Endothelial cell of umbilical vein (primary cell): ENCODE measurements around the gene FOXJ2. TPM values are rescaled to one million over a fixed set of nuclear protein-coding genes. Genes with fewer than 3 reads are reported as not detected.

Experiments used
- BruUV-seq: library from RNA; stranded (reverse); fragments of 400-500 nt; replicated peaks from 2 replicates; lab custom pipeline; 2021; lab: Mats Ljungman, UMichigan
- CTCF ChIA-PET: fragments of 300-600, 350-600 bp; sonication (Branson Sonifier 250); formaldehyde crosslinking; loops from one replicate; lab custom pipeline; 2021; ENCODE audit warnings: antibody characterized with exemption, inconsistent platforms; lab: Charles Lee
- POLR2A ChIA-PET: fragments of 300-600, 350-600 bp; sonication (Branson Sonifier 250); formaldehyde crosslinking; loops from one replicate; lab custom pipeline; 2021; ENCODE audit warnings: antibody characterized with exemption, inconsistent platforms; lab: Charles Lee
- DNase-seq: peaks from one replicate; pipeline ENCODE4 v3.0.0-alpha.2; 2011; ENCODE audit warnings: low read depth, low spot score
- FAIRE-seq: peaks from 2 replicates; lab custom pipeline; 2011; peaks lifted over from hg19 to GRCh38; lab: Jason Lieb, UNC
- H2AFZ ChIP-seq: 2 replicates; pipeline ENCODE4 v1.6.0; 2012; ENCODE audit warnings: low read depth, low read length, control low read depth, inconsistent platforms
- H3K27ac ChIP-seq: 2 replicates; pipeline ENCODE4 v1.5.1; 2011; ENCODE audit warnings: low read depth, mild to moderate bottlenecking, control low read depth, low read length, moderate library complexity; ENCODE audit not compliant: insufficient read depth
- H3K27me3 ChIP-seq, 2 experiments: 2 replicates each; pipeline versions ENCODE4 v1.6.0 to v1.6.1; 2011; ENCODE audit warnings: low read length in 2 of 2, mixed read lengths in 1 of 2; ENCODE audit not compliant: control insufficient read depth in 2 of 2, insufficient read depth in 2 of 2
- H3K36me3 ChIP-seq, 2 experiments: 2 replicates in 1 of 2; 3 replicates in 1 of 2; pipeline ENCODE4 v1.5.1; 2011; ENCODE audit warnings: low read length in 2 of 2, mild to moderate bottlenecking in 1 of 2, moderate library complexity in 1 of 2; ENCODE audit not compliant: control insufficient read depth in 2 of 2, insufficient read depth in 2 of 2; ENCODE audit errors: extremely low read depth in 1 of 2
- H3K4me1 ChIP-seq: 3 replicates; pipeline ENCODE4 v1.5.1; 2011; ENCODE audit warnings: mild to moderate bottlenecking, low read length; ENCODE audit not compliant: control insufficient read depth, insufficient read depth; ENCODE audit errors: extremely low read depth
- H3K4me2 ChIP-seq: 2 replicates; pipeline ENCODE4 v1.6.1; 2011; ENCODE audit warnings: low read length, control low read depth, mixed read lengths; ENCODE audit not compliant: insufficient read depth
- H3K4me3 ChIP-seq, 3 experiments: fragments of 200-600 bp in 1 of 3; sonication (generic), shearing (Covaris generic) in 1 of 3; replicated peaks in 1 of 3; 2 replicates each; pipeline ENCODE4 v1.5.1; 2011 to 2016; ENCODE audit warnings: control low read depth in 3 of 3, low read length in 3 of 3, mild to moderate bottlenecking in 2 of 3, inconsistent platforms in 1 of 3, low read depth in 1 of 3, moderate library complexity in 1 of 3; ENCODE audit not compliant: insufficient read depth in 1 of 3
- H3K79me2 ChIP-seq: 2 replicates; pipeline ENCODE4 v1.6.0; 2012; ENCODE audit warnings: low read length, inconsistent platforms; ENCODE audit not compliant: control insufficient read depth, insufficient read depth
- H3K9ac ChIP-seq: replicated peaks from 2 replicates; pipeline ENCODE3; 2011; ENCODE audit warnings: low read length, control low read depth; ENCODE audit not compliant: insufficient read depth; ENCODE audit errors: extremely low read depth
- H3K9me1 ChIP-seq: replicated peaks from 3 replicates; pipeline ENCODE4 v1.6.0; 2011; ENCODE audit warnings: mild to moderate bottlenecking, low read length; ENCODE audit not compliant: control insufficient read depth, insufficient read depth; ENCODE audit errors: extremely low read depth
- H3K9me3 ChIP-seq: replicated peaks from 2 replicates; pipeline ENCODE4 v1.5.1; 2012; ENCODE audit warnings: low read length, inconsistent platforms; ENCODE audit not compliant: control insufficient read depth, insufficient read depth
- H4K20me1 ChIP-seq: replicated peaks from 2 replicates; pipeline ENCODE3; 2011; ENCODE audit warnings: mild to moderate bottlenecking, low read length; ENCODE audit not compliant: control insufficient read depth, insufficient read depth; ENCODE audit errors: extremely low read depth
- CTCF ChIP-seq, 2 donors: IDR thresholded peaks; 1 replicate in 1 of 2; 2 replicates in 1 of 2; pipeline ENCODE4 v1.5.1; 2011; ENCODE audit warnings: low read length in 2 of 2, mild to moderate bottlenecking in 2 of 2, moderate library complexity in 2 of 2, control low read depth in 1 of 2, inconsistent platforms in 1 of 2, low read depth in 1 of 2; ENCODE audit not compliant: insufficient read depth in 1 of 2; ENCODE audit errors: extremely low read depth in 1 of 2
- EZH2 ChIP-seq: IDR thresholded peaks from 2 replicates; pipeline ENCODE4 v1.6.1; 2012; ENCODE audit warnings: borderline replicate concordance, low read depth, mild to moderate bottlenecking, moderate library complexity, low read length, inconsistent platforms; ENCODE audit not compliant: severe bottlenecking
- FOS ChIP-seq: IDR thresholded peaks from 2 replicates; pipeline ENCODE4 v1.6.1; 2011; ENCODE audit warnings: mild to moderate bottlenecking, low read length, moderate library complexity, borderline replicate concordance; ENCODE audit not compliant: insufficient read depth
- GATA2 ChIP-seq: IDR thresholded peaks from 2 replicates; pipeline ENCODE4 v1.7.0; 2011; ENCODE audit warnings: low read depth, mild to moderate bottlenecking, moderate library complexity, mixed read lengths, low read length; ENCODE audit not compliant: insufficient read length, insufficient read depth
- JUN ChIP-seq: IDR thresholded peaks from 2 replicates; pipeline ENCODE4 v1.6.1; 2011; ENCODE audit warnings: borderline replicate concordance, low read depth; ENCODE audit not compliant: insufficient read length, insufficient read depth
- MAX ChIP-seq: IDR thresholded peaks from 2 replicates; pipeline ENCODE4 v1.6.1; 2011; ENCODE audit not compliant: insufficient read depth, insufficient read length
- MYC ChIP-seq: IDR thresholded peaks from one replicate; pipeline ENCODE4 v1.6.1; 2011; ENCODE audit warnings: mild to moderate bottlenecking, low read depth, low read length
- POLR2A ChIP-seq: IDR thresholded peaks from 2 replicates; pipeline ENCODE4 v1.6.1; 2012; ENCODE audit warnings: low read depth, mild to moderate bottlenecking, control low read depth, low read length
- POLR2AphosphoS5 ChIP-seq: IDR thresholded peaks from 2 replicates; pipeline ENCODE4 v1.6.1; 2012; ENCODE audit warnings: low read depth, mild to moderate bottlenecking, control low read depth, low read length, moderate library complexity; ENCODE audit not compliant: insufficient read depth
- dilution Hi-C: fragments of 300-500 bp; cut with MboI; formaldehyde crosslinking; loops from one replicate; pipeline ENCODE4 v1.15.0; 2019; ENCODE audit warnings: low sequenced_read_pairs; ENCODE audit not compliant: extremely low pct_ligation_motif_present
- intact Hi-C: fragments of 100-400 bp; cut with micrococcal nuclease; formaldehyde crosslinking; loops from one replicate; pipeline ENCODE4 v1.10.0; 2022
- polyA plus RNA-seq, 4 experiments: library from polyadenylated mRNA; depleted of rRNA in 3 of 4; stranded (reverse) in 3 of 4; unstranded in 1 of 4; fragments of >200 nt; gene quantifications; 2 replicates each; pipeline versions ENCODE4 v1.2.1 to v1.2.3, GENCODE V29; 2011 to 2012; ENCODE audit warnings: missing spikeins in 1 of 4
- total RNA-seq: library from RNA; stranded (reverse); gene quantifications from 2 replicates; pipeline ENCODE4 v1.2.3, GENCODE V29; 2021

FOXJ2 gene
- total and polyA plus RNA-seq, 2 donors (not counting 3 experiments of a cell fraction or from before 2014, with no cell fraction given) = 6.2 to 13.9 TPM

GRCh38 chr12:8050600-8051250 is 18.2 kb downstream of the FOXJ2 start:
- no peaks in the 10 kb centered on the region for H3K79me2 ChIP-seq
- BruUV-seq = no TSS peak
- H3K9me3 ChIP-seq = no peaks in the 10 kb centered on the region
- no peak overlapping the region for H3K27ac ChIP-seq
- no peaks in the 10 kb centered on the region for H3K27me3 ChIP-seq
- H3K36me3 ChIP-seq = peaks cover 2 to 15% of the 10 kb centered on the region in 2 experiments
- no peak overlapping the region for H3K4me2 ChIP-seq
- H2AFZ ChIP-seq = no peak overlapping the region
- ChIA-PET CTCF (interaction anchor here (1.0 to 8.8 kb wide), 3 partner anchors 9 to 27 kb away, joined by 5 to 254 read pairs (median 18); partner anchors contain the start of gene NECAP1), POLR2A (no interaction called here)
- no peak overlapping the region for H3K9ac ChIP-seq
- no peak for TF ChIP-seq MAX
- no peak for TF ChIP-seq MYC
- no peak for TF ChIP-seq EZH2
- no peak for TF ChIP-seq POLR2AphosphoS5
- no peak for TF ChIP-seq FOS
- TF ChIP-seq POLR2A = no peak
- TF ChIP-seq GATA2 = no peak
- TF ChIP-seq JUN = no peak
- TF ChIP-seq CTCF (IDR thresholded peaks at IDR 0.05; ENCODE audit: extremely low read depth in 1 of 2, insufficient read depth in 1 of 2, low read depth in 1 of 2, low read length in 2 of 2) = no peak
- H3K4me1 ChIP-seq = no peaks in the 10 kb centered on the region
- dilution Hi-C loops = no loop called here
- no peak for DNase-seq
- H4K20me1 ChIP-seq = no peaks in the 10 kb centered on the region
- intact Hi-C loops = no loop called here
- H3K9me1 ChIP-seq = no peaks in the 10 kb centered on the region
- FAIRE-seq = no peak
- no peak overlapping the region for H3K4me3 ChIP-seq
